SHP77 (cell line): ENCODE data around the gene LRRC8D.

Experiments used
- DNase-seq, 2 experiments: peaks; one replicate each; lab custom pipeline; 2025; lab: John Stamatoyannopoulos, UW

Gene LRRC8D

DNA sequence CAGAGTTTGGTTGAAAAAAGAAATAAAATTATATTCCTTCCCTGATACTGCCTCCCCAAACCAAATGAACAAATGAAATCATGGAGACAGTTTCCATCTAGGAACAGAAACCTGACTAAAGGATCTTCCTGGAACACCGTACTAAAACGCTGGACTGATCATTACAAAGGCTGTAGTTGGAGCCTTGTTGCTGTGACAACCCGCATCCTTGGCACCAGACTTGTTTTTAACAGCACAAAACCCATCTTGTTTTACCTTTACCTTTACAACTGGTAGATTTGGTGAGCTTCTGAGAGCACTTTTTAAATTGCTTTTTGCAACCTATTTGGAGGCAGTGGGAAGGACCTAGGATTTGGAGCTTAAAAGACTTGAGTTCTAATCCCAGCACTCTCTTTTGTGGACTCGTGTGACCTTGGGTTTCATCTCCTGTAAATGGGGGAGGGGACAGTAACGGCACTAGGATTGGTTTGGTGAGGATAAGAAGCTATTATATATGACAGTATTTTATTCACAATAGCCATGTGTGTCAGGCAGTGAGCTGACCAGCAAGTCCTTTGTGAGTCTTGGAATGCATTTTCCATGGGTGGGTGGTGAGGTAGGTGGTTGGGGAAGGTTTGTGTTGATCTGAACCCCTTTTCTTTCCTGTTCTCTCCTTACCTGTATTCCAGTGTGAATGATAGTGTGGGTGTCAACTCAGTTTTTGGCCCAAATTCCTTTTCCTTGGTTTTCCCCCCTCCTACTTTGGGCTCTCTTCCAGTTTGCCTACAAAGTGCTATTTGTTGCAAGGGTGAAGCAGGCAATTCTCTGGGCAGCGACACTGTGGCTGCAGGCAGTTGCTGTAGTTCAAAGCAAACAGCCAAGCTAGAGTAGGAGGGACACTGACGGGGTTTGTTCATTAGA lies 12.6 kb downstream of the LRRC8D start:
- no peak for DNase-seq

DNA sequence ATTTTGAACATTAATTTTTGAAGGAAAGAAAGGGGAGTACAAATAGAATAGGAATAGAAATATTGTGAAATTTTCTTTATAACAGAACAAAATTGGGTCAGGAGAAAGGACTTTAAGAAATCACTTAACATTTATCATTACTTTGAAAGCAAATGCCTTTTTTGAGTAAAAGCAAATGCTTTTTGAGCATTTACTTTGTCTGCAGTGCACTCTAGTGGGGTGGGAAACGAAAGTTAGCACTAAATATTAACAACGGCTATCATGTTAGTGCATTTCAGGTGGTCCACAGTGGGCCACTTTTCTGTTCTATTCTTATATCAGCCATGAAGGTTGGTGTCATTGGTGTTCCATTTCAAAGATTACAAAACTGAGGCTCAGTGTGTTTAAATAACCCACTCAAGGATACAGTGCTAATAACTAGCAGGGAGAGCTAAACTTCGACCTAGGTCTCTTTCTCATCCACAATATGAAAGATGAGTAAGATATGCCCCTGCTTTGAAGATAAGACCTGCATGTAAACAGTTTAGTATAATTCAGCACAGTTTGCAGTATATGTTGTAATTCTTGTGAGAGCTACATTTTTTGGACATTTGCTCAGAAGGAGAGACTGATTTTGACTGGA lies 13.4 kb downstream of the LRRC8D start:
- DNase-seq: no peak

DNA sequence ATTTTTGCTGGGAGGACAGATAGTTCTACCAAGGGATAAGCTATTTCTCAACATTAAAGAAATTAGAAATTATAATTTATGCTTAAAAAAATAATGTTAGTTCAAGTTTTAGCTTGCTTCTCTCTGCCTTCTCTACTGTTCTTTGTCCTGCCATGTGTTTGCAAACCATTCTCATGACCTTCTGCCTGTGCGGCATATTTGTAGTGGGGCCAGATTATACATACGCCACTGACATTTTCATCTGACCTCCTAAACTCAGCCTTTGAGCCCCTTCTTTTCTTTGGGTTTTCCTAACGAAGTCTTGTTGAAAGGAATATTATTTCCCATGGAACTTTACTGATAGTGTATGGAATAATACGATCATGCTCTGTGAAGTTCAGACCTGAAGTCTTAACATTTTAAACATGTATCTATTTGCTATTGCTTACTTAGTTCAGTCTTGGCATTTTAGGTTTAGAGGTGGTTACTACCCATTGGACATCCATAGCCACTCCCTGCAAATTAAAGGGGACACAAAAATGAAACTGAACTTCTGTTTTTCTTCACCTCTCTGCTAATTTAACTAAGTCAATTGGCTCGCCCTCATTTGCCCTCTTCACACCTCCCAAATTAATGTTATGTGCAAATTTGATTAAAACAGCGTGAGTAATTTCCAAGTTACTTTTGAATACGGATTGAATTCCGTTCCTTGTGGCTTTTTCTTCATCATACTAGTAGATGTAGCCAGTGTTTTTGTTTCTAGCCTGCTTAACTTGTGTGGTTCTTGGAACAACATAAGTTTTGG lies 15.6 kb downstream of the LRRC8D start:
- DNase-seq: no peak

DNA sequence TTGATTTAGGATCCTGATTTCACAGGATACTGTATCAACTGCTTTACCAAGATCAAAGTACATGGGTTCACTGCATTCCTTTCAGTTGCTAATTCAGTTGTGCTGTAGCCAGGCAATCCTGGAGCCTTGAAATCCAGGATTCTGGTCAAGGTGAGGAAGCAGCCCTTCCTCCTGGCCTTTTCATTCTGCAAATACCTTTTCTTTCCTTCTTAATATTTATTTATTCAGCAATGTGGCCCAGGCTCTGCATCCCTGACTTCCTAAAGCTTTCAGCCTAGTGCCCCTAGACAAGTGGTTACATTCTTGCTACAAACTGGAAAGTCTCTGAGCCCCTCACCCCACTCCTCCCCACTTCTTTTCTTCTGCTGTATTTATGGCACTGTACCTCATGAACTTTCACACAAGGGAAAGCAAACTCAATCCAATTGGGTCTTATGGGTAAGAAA lies 16.2 kb downstream of the LRRC8D start:
- DNase-seq: no peak

DNA sequence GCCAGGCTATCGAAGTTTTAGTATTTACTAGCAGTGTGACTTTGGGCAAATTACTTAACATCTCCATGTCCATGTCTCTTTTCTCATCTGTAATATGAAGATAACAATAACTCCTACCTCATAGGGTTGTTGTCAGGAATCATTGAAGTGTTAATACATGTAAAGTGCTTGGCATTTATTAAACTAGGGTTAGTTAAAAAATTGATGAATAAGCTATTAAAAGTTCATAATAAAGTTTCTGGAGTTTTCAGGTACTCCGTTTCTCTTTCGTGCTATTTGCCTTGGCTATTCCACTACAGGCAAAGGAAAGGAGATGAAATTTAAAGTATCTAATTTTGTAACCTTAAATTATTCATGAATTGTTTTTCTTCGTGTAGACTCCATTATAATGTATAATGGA lies 16.7 kb downstream of the LRRC8D start:
- DNase-seq: no peak

DNA sequence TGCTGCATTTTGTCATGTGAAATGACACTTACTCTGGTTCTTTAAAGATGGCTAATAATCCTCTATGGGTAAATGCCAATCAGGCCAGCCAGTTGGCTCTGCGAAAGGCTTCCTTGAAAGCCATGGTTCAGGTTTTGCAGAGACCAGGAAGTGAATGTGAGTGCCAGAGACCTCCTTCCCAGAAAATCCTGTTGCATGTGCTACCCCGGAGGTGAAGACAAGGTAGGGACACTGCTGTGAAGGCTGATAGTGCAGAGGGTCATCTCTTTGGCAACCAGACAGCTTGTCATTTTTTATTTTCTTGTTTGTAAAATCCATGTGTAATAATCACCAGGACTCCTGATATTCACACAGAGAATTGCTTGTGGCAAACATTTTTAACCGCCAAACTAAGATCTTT lies 18.7 kb downstream of the LRRC8D start:
- DNase-seq: no peak

DNA sequence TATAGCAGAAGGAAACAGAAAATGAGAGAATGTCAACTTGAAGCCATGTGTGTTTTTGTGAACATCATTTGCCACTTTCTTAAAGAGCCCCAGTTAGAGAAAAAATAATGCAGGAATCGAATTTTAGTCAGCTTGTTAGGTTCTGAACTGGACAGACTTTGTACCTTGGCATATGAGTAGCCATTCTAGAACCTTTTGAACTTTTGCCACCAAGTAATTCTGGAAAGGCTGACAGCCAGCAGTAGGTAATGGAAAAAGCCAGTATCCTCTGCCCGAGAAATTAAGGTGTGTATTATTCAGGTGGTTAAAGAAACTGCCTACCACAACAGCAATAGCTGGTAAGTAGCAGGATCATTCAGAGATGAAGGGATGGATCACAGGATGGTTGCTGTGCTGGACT lies 20.7 kb downstream of the LRRC8D start:
- no peak for DNase-seq

DNA sequence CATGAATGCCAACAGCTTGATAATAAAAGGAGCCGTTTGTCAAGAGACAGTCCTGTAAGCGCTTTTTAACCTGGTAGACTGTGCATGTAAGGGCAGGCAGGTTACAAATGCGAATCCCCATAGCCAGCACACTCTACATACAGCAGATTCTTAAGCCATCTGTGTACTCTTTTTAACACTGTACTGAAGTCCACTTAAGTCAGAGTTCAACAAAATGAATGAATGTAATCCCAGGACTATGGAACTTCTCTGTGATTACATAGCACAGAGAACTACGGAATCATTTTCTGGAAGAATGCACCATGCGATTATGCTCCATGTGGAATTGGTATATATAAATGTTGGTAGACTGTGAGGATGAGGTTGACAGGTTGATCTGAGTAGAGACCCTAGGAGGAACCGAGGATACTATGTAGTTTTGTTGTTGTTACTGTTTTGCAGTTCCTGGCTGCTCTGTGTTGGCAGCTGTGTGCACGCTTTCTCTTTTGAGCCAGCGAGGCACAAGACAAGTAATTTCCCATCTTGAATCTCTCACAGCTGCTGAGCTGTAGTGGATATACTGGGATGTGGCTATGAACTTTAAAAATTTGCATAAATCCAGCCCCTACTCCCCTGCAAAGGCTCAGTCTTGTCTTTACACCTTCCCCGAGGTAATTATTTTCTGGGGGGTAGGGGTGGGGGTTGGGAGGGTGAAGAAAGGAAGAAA lies 21.9 kb downstream of the LRRC8D start:
- DNase-seq: no peak

DNA sequence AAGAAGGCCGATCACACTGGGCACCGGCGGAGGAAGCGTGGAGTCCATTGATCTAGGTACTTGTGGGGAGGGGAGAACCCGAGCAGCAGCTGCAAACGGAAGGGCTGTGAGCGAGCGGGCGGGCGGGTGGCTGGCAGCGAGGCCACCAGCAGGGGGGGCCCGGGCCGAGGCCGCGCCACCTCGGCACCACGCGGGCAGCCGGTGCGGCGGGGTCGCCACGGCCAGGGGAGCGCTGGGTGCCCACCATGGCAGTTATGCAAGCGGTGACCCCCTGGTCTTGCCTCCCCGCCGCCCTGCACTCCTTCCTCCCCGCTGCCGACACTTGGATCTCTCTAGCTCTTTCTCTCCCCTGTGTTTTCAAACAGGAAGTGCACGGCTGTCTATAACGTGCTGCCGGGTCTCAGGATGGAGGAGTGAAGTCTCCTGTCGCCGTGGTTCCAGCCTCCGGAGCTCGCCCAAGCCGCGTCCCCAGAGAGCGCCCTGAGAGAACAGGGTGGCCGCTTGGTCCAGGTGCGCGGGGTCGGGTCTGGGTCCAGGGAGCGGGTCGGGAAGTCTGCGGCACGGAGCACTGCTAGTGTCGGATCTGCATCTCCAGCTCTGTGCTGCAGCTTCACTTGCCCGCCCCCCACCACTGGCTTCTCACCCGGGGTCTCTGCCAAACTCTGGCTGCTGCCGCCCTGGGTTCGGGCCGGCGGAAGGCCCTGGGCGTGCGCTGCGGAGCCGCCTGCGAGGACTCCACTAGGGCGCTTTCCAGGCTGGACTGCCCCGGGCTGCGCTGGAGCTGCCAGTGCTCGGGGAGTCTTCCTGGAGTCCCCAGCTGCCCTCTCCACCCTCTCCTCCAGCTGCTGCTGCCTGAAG lies 22.7 kb downstream of the LRRC8D start:
- DNase-seq: peak; percentile 67 to 83

DNA sequence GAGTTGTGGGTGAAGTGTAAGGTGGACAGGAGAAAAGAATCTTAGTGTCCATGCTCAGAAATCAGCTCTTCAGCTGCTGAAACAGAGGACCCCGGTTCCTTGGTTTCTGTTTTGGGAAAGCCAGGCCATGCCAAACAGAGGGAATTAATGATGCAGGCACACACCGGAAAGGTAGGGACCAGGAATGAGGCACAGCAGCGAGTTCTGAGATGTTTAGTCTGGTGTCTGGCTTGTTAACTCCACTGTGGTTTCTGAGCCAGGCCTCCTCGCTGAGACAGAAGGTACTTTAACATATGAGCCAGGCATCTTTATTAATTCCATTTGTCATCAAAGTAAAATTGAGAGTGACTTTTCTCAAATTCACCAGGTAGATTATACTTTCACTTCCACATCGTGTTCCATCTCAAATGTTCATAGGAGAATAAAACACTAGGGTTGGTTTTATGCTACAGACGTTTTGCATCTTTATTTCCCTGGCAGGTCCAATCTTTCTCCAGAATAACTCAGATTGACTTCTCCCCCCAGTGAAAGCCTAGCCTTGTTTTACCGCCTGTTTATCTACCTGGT lies 23.5 kb downstream of the LRRC8D start:
- DNase-seq: no peak

DNA sequence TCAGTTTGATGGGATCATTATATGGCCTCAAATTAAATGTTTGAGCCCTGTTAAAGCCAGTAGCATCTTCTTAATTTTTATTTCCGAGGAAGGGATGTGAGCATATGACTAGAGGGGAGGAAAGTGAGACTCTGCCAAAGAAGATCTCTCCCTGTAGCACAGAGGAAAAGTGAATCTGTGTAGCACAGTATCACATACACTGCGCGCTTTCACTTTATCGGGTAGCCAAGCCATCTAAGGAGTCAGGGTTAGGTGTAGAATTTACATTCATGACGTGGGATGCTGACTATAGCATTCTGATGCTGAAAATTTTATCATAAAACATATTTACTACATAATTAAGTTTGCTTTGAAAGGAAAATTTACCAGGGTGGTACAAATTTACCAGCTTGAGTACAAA lies 24.0 kb downstream of the LRRC8D start:
- no peak for DNase-seq

DNA sequence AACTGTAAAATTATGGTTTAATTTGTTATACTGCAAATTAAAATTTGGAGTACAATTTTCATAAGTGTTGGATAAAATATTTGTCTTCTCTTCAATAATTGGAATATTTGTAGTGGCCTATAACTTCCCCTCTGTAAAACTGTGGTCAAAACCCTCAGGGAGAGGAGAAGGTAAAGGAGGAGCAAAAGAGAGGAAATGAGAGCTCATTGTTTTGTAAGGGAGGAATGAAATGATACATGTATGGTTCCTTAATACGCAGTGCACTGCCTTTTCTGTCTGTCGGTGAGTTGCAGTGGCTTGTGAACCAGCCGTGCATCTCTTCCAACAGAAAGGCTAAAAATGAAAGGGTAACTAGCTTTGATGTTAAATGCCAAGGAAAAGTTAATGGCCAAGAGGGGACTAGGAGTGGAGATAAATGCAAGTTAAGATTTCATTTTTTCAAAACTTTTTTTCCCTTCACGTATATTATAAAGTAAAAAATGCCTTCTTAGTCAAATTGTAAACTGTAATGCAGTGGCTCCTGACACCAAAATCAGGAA lies 26.4 kb downstream of the LRRC8D start:
- DNase-seq: no peak

DNA sequence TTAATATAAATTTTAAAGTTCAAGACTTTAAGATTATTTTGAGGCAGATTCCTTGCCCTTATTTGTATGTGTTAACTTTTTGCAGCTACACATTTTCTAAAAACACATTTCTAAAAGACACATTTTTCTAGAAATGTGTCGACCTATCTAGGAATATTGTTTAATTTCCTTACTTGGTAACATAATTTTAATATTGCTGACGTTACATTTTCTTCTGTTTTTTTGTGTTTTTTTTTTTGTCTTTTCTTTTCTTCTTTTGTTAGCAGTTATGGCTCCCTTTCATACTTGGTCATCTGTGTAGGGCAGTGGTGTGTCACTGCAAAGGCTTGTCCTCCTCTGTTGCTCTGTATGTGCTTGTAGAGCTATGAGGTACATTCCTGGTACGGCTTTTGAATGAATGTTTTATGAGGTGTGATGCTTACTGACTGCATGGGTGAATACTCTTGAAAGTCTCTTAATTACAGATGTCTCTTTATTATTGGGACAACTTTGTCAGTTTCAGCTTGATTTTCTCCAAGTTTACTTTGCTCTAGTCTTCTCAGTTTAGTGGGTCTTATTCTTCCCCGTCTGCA lies 30.1 kb downstream of the LRRC8D start:
- DNase-seq: no peak

DNA sequence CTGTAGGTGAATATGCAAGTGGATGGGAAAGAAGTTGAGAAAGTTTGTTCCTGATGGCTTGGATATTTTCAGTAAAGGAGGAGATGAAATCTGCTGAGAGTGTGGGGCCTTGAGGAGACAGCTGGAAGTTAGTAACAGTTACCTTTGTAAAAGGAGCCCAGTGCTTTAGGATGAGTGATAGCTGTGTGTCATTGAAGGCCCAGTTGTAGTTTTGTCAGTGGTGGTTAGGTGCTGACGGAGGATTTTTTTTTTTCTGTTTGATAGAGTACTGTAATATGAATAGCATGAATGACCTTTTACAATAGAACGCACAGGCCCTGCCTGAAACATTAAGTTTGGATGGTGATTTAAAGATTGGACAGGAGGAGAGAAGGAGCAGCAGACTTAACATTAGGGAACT lies 33.3 kb downstream of the LRRC8D start:
- DNase-seq: no peak

DNA sequence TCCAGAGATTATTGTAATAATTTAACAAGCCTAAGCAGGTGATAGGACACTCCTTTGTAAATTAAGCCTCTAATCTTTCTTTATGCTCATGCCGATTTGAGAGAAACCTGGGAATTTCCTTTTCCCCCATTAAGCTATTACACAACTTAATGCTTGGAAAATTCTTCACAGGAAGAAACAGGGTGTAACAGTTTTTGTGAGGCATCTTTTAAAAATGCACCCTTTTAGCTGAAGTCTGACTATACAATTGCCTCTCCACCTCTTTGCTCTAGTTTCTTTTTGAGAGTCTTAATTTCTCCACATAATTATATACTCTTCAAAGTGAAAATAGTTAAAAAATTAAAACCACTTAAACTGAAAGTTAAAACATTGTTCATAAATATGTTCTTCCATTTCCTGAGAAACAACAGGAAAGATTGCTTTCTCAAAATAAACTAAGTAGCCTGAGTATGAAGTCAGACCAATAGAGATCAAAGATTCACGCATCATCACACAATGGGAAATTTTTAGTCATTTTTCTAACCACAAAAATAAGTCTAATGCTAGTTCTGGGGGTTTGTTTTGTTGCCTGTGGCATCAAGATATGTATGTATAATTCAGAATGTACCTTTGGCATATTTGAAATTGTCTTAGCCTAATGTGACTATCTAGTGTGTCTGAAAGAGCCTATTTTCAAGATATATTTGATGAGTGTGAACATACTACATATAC lies 34.7 kb downstream of the LRRC8D start:
- DNase-seq: no peak

DNA sequence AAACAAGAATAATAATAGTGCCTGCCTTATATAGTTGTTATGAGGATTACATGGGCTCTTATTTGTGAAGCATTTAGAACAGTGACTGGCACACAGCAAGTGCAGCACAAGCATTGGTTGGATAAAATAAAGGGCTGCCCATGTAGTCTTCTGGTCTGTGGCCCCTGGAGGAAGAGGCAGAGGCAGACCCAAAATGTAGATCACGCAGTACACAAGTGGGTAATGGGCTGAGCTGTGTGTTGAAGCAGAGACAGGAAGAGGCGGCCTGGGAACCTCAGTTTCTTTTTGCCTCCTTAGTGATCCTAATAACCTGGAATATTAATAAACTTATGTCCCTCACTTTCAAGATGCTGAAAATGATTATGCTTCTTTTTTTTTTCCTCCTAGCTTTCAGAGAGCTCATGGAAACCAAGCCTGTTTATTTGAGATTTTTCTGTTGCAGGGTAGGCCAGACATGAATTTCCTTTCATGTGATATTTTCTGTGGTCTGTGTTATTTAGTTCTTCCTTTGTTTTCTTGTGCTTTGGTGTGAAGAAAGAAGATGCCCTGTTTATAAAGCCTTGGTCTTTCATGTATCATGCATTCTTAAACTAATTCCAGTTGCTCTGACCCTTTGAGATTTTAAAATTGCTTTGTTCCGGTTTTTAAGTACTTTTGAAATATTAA lies 42.5 kb downstream of the LRRC8D start:
- no peak for DNase-seq

DNA sequence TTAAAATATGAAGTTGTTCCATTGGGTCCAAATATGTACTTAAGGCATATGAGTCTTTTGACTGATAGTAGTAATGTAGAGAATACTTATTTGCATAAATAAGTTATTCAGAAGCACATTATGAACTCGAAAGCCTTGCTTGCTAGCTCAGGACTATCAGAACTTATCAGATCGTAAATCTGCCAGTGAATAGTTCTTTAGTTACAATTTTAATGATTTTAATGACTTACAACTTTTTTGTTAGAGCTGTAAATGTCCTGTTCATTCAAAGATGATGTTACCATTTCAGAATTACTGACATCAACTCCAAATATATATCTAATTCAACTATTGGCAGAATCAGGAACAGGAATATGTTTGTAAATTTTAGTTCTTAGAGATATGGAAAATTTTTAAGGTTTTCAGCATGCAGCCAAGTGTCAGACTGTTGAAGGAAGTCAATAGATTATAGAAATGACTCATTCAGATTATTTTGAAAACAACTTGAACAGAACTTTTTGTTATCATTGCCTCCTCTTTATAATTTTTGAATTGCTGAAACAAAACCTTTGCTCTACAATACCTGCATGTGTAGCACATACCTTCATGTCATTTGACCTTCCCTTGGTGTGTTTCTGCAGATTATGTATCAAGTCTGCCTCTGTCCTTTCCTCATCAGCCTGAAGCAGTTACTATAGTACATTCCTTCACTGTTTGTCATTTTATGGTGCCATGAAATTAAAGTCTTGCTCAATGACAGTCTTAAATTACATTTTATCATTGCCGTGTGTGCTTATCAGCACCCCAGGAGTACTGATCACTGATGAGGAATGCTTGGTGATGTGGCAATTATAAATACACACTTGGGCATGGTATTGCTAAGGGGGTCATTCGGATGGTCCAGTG lies 44.9 kb downstream of the LRRC8D start:
- no peak for DNase-seq

DNA sequence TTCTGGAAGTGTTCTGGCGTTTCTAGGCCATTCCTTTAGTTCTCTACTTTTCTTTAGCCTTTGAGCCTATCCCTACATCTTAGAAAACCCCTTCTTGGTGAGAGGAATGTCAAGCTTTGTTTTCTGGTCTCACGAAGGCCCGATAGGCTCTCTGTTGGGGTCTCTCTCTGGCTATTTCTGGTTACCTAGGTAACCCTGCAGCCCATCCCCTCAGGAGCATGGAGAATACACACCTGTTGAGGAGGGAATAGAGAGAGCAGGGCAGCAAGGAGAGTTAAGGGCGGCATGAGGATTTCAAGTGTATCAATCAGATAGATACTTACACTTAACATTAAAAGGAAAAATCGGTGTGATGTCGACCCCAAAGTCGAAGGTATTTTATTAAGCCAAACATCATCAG lies 45.7 kb downstream of the LRRC8D start:
- no peak for DNase-seq
